Measurements from ENCODE around the gene GNAO1.
"Not testable (repeated sequence)": the region's sequence is repeated elsewhere in the genome, so short reads cannot be mapped to it uniquely, and the experiment has no call there.

GNAO1 gene

GRCh38 chr16:56369202-56369601 lies 177.9 kb downstream of the GNAO1 start:
- DNase-seq = no peak

- no peak for DNase-seq
Observed at GRCh38 chr16:56370185-56370874, 179.0 kb downstream of the GNAO1 start.

GRCh38 chr16:56370875-56371659 lies 179.8 kb downstream of the GNAO1 start:
- no peak for DNase-seq

GRCh38 chr16:56371660-56371937 lies 180.3 kb downstream of the GNAO1 start:
- no peak for DNase-seq

- no peak for DNase-seq
Observed at GRCh38 chr16:56372013-56372634, 180.8 kb downstream of the GNAO1 start.

- DNase-seq = peak; percentile 24
Observed at GRCh38 chr16:56373003-56373402, 181.7 kb downstream of the GNAO1 start.

GRCh38 chr16:56375792-56376191 lies 184.5 kb downstream of the GNAO1 start:
- DNase-seq = not testable (repeated sequence)

GRCh38 chr16:56379044-56379443 lies 187.8 kb downstream of the GNAO1 start:
- DNase-seq = not testable (repeated sequence)

GRCh38 chr16:56380778-56381485 lies 189.6 kb downstream of the GNAO1 start:
- not testable (repeated sequence) for DNase-seq

GRCh38 chr16:56382459-56382858 lies 191.2 kb downstream of the GNAO1 start:
- DNase-seq = no peak

- no peak for DNase-seq
Observed at GRCh38 chr16:56382901-56383355, 191.6 kb downstream of the GNAO1 start.

GRCh38 chr16:56384074-56384721 lies 192.9 kb downstream of the GNAO1 start:
- DNase-seq = no peak

GRCh38 chr16:56387396-56387795 lies 196.1 kb downstream of the GNAO1 start:
- no peak for DNase-seq

GRCh38 chr16:56388209-56388608 lies 196.9 kb downstream of the GNAO1 start:
- no peak for DNase-seq

GRCh38 chr16:56389554-56389953 lies 198.3 kb downstream of the GNAO1 start:
- no peak for DNase-seq

- DNase-seq = not testable (repeated sequence)
Observed at GRCh38 chr16:56396724-56397123, 205.4 kb downstream of the GNAO1 start.

GRCh38 chr16:56399047-56399446 lies 207.8 kb downstream of the GNAO1 start:
- DNase-seq = no peak

- DNase-seq = no peak
Observed at GRCh38 chr16:56399486-56399885, 208.2 kb downstream of the GNAO1 start.

- DNase-seq = no peak
Observed at GRCh38 chr16:56400458-56400857, 209.2 kb downstream of the GNAO1 start.

- no peak for DNase-seq
Observed at GRCh38 chr16:56401482-56401881, 210.2 kb downstream of the GNAO1 start.

- no peak for DNase-seq
Observed at GRCh38 chr16:56405977-56406672, 214.8 kb downstream of the GNAO1 start.

Data from NCI-H2029 treated with DMSO at 0.1 percent for 48 hours (cell line).